ENCODE measurements around the gene ANAPC4.
"Not testable (repeated sequence)": the region's sequence is repeated elsewhere in the genome, so short reads cannot be mapped to it uniquely, and the experiment has no call there.

ANAPC4 gene
- long read RNA-seq, donor 1, partial matches to known transcripts: 18 of 19 reads
- long read RNA-seq, donor 1, other reads (novel, unspliced or antisense): 0 of 19 reads
- long read RNA-seq, donor 2, partial matches to known transcripts: 7 of 9 reads
- long read RNA-seq, donor 2, other reads (novel, unspliced or antisense): 0 of 9 reads
- long read RNA-seq, donor 3, partial matches to known transcripts: 19 of 20 reads
- long read RNA-seq, donor 3, other reads (novel, unspliced or antisense): 0 of 20 reads
- long read RNA-seq, donor 4, partial matches to known transcripts: 24 of 26 reads
- long read RNA-seq, donor 4, other reads (novel, unspliced or antisense): 0 of 26 reads
- long read RNA-seq, donor 5, partial matches to known transcripts: 27 of 30 reads
- long read RNA-seq, donor 5, other reads (novel, unspliced or antisense): 0 of 30 reads
- long read RNA-seq, donor 6, partial matches to known transcripts: 22 of 23 reads
- long read RNA-seq, donor 6, other reads (novel, unspliced or antisense): 0 of 23 reads
- long read RNA-seq, donor 7, partial matches to known transcripts: 12 of 14 reads
- long read RNA-seq, donor 7, other reads (novel, unspliced or antisense): 0 of 14 reads
- long read RNA-seq, donor 8, partial matches to known transcripts: 29 of 30 reads
- long read RNA-seq, donor 8, other reads (novel, unspliced or antisense): 0 of 30 reads

DNA sequence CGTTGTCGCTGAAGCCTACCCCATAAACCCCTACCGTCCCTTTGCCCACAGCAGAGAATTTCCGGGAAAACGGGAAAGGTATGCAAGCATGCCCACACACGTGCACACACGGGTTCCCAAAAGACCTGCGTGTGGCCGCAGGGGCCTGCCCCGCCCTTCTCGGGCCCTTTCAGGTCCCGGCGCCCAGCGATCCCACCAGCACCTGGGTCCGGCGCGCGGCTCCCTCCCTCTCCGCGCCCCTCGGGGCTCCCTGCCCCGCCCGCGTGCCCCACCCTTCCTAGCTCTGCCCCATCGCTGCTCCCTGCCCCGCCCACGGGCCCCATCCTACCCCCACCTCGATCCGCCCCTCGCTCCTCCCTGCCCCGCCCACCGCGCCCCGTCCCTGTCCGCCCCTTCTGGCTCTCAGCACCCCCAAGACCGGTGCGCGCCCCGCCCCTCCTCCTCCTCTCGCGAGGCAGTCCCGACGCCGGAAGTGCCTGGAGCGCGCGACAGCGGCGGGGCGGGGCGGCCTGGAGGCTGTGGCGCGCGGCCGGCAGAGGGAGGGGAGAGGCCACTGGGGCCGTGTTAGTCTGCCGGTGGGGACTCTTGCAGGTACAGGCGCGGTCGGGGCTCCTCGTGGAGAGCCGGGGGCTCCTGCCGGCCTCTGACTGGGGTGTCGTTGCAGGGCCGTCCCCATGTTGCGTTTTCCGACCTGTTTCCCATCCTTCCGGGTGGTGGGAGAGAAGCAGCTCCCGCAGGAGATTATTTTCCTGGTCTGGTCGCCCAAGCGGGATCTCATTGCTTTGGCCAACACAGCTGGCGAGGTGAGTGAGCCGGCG lies at the start of gene ANAPC4:
ANAPC4 (plus strand) TSS at position 510 of the 818 bp plus-strand sequence; CDS start at position 675, 165 bp downstream.
- peak; percentile 85 for DNase-seq

- not testable (repeated sequence) for DNase-seq
Measured at GRCh38 chr4:25328463-25328862, 48.6 kb upstream of the ANAPC4 start.

DNA sequence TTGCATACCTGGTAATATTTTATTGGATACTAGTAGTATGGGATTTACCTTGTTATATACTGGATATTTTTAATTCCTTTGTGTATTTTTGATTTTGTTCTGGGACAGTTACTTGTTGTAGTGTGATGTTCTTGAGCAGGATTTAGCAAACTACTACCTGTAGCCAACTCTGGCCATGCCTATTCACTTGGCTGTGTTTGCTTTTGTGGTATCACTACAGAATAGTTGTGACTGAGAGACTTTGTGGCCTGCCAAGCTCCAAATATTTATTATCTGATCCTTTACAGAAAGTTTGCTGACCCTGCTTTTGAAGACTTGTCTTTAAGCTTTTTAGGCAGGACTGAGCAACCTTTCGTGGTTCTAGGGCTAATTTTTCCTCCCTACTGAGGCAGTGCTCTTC lies 46.7 kb upstream of the ANAPC4 start:
- DNase-seq: no peak

DNA sequence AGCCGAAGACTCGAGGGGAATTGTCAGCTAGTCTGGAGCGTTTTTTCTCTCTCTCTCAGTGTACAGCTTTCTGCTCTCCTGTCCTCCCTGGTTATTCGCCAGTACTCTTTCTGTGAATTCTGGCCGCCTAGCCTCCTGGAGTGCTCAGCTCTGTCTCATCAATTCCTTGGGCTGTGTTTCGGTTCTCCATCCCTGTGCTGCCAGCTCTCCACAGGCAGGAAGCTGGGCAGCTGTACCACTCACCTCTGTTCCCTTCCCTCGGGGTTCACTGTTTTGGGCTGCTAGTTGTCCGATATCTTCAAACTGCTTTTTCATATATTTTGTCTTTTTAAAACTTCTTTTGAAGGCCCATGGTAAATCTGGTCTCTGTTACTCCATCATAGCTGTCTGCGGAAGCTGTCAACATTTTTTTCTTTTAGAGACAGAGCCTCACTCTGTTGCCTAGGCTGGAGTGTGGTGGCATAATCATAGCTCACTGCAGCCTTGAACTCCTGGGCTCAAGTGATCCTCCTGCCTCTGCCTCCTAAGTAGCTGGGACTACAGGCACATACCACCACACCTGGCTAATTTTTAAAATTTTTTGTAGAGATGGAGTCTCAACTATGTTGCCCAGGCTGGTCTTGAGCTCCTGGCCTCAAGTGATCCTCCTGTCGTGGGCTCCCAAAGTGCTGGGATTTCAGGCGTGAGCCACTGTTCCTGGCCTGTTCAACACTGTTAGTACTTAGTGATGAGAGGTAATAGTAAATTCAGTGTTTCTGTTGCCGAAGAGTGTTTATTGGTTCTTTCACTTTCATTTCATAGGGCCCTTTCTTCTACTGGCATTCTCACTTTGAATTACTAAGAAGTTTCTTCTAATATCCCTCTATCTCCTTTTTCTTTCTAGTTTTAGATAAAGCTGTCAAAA lies 45.9 kb upstream of the ANAPC4 start:
- DNase-seq: no peak

DNA sequence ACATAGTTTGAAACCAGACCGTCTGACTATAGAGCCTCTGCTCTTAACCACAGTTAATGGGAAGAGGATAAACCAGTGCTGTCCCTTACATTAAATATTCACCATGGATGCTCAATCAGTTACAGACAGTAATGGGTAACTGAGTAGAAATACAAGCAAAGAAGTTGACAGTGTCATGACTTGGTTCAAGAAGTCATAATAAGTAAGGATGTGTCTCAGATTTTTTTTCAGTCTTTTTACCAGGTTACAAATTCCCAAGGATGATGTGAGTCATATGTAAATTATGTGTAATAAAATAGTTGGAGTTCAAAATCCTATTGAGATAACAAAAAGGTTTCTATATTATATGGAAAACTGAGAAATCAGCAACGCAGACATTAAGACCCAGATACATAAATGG lies 33.4 kb upstream of the ANAPC4 start:
- DNase-seq: no peak

- no peak for DNase-seq
Measured at GRCh38 chr4:25345744-25346143, 31.3 kb upstream of the ANAPC4 start.

DNA sequence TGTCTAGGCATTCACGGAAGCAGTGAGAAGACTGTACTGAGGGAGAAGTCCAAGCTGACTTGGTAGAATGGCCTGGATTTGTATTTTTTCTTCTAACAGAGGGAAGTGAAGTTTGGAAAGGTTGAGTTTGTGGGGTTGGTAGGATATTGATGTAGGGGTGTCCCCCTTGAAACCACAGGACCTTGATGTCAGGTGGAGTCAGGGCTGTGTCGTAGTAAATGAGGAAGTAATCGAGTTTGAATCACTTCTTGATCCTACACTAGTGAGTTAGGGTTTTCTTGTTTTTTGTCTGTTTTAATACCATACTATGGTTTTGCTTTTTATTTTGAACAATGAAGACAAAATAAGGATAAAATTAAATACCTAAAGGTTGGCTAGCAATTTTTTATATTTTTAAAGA lies 30.1 kb upstream of the ANAPC4 start:
- no peak for DNase-seq

DNA sequence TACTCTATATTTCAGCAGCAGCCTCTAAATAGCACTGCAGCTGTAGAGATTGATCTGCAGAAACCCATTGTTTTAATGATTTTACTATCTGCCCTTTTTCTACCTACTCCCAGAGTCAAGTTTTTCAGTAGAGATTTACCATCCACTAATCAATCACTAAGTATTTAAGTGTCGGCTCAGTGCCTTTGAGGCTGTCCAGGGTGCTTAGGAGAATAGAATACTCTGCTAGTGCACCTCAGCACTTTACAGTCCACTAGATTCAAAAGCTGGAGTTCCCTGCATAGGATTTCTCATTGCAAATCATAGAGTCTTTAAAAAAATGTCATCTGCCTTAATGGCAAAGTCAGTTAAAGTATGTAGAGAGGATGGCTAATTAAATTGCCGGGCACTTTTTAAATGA lies 29.6 kb upstream of the ANAPC4 start:
- DNase-seq: no peak

DNA sequence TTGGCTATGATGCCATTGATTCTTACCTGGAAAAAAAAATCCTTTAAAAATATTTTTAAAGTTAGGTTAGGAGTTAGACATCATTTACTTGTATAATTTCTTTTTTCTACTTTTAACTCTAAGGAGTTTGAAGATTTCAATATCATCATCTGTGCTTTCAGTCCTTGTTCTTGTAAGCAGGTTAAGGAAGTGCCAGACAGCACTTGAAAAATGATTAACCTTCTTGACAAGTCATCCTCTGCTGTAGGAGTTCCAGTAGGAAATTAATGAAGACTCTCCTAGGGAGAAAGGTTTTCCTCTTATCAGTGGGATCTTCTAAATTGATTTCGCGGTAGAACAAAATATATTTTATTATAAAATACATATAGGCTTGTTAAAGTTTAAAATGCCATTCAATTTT lies 29.1 kb upstream of the ANAPC4 start:
- DNase-seq: no peak

DNA sequence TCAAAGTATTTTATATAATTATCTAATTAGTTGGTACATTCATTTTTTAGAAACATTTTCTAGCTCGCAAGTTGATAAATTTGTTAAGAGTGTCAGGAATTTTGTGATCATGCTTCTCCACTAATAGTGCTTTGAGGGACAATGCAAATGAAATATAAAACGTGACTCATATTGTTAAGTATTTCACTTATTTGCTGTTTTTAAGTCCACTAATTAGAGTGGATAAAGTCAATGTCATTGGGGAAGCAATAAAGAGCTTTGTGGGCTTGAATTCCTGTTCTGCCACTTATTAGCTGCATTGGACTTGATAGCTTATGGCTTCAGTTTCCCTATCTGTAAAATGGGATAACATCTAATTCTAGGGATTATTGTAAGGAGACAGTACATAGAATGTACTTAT lies 26.5 kb upstream of the ANAPC4 start:
- no peak for DNase-seq

- no peak for DNase-seq
Measured at GRCh38 chr4:25351777-25352416, 25.2 kb upstream of the ANAPC4 start.

DNA sequence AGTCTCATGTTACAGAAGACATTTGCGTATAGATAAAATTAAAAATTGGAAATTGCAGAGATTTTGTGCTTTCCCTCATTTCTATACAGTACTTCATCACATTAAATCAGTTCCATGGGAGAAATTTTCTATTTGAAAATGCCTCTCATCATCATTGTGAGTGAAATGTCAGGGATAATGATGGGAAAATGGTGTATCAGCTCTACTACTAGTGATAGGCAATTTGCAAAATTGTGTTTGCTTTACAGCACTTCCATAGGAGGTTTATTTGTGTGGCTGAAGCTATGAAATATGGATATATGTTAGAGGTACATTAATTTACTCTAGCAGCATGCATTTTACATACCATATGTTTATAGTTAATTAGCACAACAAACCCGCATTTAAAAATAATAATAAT lies 21.0 kb upstream of the ANAPC4 start:
- no peak for DNase-seq

DNA sequence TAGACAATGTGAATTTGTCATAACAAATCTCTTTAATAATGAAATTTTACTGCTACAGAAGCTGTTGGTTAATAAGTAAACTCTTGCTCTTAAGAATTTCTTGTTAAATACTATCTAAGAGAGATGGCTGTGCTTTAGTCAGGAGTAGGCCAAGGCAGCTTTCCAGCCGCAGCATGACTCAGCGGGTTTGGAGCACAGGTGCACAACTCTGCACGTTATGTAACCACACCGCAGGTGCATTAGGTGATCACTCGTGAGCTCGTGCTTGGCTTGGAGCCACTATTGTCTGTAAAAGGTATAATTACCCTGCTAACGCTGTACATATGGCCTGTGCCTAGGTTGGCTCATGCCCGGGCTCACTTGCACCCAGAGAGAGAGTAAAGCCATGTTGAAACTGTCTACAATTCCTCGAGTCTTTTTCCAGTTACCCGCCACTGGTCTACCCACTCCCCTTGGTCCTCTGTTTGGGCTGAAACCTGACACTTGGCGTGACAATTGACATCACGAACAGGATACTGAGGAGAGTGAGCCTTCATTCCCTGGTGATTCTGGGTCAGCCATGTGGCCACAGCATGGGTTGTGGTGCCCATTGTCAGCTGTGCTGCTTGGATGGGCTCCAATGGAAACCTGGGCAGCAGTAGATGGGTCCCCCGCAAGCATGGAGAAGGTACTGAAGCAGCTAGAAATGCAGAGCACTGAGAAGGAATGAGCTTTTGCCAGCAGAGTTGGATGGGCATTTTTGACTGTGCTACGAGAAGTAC lies 18.4 kb upstream of the ANAPC4 start:
- no peak for DNase-seq

- no peak for DNase-seq
Measured at GRCh38 chr4:25361253-25361652, 15.8 kb upstream of the ANAPC4 start.

GRCh38 chr4:25367004-25367621 lies 9.9 kb upstream of the ANAPC4 start:
- DNase-seq: no peak

DNA sequence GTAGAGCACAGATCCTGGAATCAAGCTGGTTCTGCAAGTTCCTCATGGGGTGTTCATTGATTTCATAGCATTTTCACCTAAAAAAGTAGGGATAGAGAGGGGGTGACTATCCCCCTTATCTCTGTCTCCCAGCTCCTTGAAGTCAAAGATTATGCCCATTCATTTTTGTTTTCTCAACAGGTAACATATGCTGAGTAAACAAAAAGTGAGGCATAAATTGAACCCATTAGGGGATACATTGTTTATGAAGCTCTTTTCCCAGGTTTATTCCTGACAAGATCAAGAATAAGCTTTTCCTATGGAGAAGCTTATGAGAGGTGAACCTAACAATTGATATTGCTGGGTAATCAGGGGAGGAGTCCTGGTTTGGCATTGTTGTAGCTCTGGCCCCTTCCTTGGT lies 9.2 kb upstream of the ANAPC4 start:
- DNase-seq: no peak

- no peak for DNase-seq
Measured at GRCh38 chr4:25368315-25368714, 8.7 kb upstream of the ANAPC4 start.

GRCh38 chr4:25370242-25370641 lies 6.8 kb upstream of the ANAPC4 start:
- no peak for DNase-seq

DNA sequence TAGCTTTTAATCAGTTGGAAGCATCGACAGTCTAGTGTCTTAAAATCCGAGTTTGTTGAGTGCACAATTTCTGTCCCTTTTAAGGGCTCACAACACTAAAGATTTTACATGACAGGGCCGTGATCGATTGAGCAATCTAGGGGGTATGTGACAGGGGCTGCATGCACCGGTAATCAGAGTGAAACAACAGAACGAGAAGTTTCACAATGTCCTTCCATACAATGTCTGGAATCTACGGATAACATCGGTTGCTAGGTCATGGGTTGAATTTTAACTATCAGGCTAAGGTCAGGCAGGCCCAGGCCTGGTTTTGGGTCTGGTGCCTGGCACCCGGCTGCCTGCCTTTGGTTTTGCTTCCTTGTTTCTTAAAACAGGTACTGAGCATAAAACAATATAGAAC lies 4.5 kb upstream of the ANAPC4 start:
- DNase-seq: not testable (repeated sequence)

Data from right kidney (tissue), 9 donors.